GM21786 (cell line): Measurements from ENCODE around the gene ZNF792.
"Not testable (repeated sequence)": the region's sequence is repeated elsewhere in the genome, so short reads cannot be mapped to it uniquely, and the experiment has no call there.

Experiments
- ATAC-seq: cut with Tn5 transposase; IDR thresholded peaks from one replicate; pipeline ENCODE4 v1.9.1; 2021; ENCODE audit not compliant: unreplicated experiment

The ZNF792 gene

DNA sequence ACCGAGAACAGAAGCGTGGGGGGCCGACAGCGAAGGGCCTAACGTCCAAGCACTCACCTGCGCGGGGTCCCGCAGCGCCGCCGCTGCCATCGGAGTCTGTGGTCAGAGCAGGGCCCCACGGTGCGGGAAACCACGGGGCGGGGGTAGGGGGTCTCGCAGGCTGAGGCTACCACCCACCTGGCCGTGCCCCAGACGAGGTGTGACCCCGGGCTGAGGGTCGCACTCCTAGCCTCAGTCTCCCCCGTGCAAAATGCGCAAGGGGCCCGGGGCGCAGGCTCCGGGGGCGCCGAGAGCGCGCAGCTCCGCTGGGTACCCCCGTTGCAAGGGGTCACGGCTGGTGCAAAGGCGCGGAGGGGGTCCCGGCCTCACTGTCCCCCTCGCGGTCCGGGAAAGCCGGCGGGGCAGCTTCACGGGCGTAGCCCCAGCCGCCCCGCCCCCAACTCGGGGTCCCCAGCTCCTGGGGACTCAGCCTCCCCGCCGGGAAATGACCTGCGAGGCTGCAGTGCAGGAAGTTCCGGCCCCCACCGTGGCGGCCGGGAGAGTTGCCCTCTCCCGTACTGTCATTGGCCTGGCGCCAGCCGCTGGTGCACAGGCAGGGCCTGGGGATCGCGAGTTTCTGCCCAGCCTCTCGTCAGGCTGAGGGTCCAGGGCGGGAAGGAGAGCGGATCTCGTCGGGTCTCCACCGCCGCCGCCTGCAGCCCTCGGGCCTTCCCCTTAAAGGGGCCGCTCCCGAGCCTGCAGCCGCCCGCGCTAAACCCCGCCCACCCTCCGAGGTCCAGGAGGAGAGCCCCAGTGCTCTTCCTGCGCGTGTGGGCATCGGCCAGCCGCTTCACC, at the start of gene ZNF792:
ZNF792 (minus strand) TSS at position 657 of the 834 bp plus-strand sequence; CDS start at position 90, 567 bp downstream.
- ATAC-seq = peak; percentile 66

DNA sequence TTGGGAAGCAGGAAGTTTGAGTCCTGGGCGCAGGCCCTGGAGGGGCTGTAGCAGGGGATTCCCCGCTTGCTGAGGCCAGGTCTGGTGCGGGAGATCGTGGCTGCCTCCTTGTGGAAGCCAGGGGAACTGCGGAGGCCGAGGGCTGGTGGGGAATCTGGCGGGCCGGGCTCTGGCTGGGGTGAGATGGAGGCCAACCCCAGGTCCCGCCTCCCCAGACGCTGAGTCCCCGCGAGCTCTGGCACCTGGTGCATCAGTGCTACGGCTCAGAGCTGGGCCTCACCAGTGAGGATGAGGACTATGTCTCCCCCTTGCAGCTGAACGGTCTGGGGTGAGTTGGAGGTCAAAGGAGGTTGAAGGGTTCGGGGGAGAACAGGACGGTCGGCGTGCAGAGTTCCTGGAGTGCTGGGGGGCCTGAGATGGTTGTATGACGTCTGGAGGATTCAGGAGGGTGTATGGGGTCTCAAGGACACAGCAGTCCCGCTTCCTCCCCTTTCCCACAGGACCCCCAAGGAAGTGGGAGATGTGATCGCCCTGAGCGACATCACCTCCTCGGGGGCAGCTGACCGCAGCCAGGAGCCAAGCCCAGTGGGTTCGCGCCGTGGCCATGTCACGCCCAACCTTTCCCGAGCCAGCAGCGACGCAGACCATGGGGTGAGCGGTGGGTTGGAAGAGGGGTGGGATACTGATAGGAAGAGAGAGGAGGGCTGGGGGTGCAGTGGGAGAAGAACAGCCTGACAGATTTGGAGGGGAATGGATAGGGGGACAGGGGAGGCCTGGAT, 49.2 kb upstream of the ZNF792 start:
- no peak for ATAC-seq

DNA sequence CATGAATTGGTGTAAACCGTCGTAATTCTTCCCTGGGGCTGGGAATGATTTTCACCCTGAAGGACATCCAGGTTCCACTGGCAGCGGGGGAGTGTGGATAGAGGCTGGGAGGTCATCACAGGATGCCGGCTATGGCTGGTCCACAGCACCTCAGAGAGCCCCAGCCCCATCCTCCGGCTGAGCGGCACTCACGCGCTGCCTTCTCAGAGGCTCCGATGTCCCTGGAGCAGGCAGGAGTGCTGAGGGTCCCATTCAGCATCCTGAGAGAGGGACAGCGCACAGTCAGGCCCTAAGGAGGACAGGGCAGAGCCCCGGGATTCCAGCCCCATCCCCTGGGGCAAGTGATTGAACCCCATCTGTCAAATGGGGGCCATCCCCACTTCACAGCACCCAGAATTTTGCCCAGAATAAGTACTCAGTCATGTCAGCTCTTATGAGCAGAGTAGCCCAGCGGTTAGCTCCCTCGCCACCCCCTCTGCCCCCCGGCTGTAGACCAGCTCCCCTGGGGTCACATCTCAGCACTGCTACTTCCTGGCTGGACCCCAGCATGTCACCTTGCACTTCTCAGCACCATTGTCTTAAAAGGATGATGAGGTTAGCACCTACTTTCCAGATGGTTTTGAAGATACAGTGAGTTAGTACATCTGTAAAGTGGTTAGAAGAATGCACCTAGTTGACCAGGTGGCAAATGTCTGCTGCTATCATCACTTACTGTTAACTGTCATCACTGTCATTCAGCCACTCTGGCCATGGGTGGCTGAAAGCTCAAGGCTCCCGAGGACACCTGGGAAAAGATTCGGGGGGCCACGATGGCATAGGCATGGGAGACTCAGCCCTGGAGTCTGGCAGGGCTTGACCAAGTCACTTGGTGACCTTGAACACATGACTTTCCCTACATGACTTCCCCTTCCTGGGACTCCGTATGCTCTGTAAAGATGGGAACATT, 48.0 kb upstream of the ZNF792 start:
- ATAC-seq = no peak

DNA sequence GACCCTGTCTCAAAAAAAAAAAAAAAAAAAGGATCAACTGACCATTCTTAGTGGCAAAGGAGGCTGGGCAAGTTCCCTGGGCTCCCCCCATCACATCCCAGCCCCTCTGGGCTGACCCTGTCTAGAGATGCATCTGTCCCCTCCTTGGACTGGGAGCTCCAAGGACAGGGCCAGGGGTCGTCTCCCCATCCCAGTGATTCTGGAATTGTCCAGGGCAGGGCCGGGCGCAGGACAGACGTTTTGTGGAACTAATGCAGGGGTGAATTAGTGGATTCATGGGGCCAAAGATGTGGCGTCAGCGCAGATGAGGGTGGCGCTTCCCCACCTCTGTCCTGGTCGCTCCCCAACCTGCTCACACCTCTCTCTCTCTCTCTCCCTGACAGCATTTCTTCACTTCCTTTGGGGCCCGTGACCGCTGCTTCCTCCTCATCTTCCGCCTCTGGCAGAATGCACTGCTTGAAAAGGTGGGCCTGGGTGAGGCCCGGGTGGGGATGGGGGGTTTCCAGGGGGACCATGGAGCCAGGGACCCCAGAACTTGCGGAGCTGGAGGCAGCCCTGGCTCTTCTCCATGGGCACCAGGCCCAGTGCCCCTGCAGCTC, 47.2 kb upstream of the ZNF792 start:
- no peak for ATAC-seq

DNA sequence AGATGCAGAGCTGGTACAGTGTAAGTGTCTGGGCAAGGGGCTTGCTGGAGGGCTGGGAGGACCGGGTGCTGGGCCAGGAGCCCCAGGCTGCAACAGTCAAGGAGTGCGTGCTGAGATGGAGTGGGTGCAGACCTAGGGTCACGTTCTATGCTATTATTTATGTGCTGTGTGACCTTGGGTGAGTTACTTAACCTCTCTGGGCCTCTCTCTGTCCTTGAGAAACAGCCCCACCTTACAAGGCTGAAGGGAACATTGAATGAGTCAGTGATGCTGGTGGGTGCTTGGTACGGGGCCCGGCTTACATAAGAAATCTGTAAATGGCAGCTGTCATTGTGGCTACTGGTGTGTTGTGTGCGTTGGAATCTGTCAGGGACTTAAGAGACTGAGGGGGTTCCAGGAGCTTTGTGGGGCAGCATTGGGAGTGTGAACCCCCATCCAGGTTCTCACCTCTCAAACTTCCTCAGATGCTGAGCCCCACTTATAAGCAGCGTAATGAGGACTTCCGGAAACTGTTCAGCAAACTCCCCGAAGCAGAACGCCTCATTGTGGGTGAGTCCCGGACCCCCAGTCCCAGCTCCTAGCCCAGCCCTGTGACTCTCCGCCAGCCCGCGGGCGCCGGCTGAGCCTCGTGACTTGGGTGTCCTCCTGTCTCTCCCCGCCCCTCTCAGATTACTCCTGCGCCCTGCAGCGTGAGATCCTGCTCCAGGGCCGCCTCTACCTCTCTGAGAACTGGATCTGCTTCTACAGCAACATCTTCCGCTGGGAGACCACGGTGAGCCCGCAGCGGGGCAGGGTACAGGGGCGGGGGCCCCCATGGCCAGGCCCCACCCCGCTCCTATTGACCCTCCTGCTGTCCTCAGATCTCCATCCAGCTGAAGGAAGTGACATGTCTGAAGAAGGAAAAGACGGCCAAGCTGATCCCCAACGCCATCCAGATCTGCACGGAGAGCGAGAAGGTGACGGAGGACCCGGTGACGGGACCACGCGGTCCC, 45.7 kb upstream of the ZNF792 start:
- no peak for ATAC-seq

DNA sequence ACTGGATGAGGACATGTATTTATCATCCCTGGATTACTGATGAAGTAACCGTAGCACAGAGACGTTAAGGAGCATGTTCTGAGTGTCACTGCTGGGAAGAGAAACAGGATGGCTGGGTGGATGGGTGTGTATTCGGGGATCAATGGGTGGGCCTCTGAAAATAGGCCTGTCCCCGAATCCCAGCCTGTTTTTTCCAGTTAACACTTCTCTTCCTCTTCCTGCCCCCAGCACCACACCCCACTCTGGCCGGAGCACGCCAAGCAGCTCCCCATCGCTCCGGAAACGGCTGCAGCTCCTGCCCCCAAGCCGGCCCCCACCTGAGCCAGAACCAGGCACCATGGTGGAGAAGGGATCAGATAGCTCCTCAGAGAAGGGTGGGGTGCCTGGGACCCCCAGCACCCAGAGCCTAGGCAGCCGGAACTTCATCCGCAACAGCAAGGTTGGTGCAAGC, 44.9 kb upstream of the ZNF792 start:
- ATAC-seq = no peak

DNA sequence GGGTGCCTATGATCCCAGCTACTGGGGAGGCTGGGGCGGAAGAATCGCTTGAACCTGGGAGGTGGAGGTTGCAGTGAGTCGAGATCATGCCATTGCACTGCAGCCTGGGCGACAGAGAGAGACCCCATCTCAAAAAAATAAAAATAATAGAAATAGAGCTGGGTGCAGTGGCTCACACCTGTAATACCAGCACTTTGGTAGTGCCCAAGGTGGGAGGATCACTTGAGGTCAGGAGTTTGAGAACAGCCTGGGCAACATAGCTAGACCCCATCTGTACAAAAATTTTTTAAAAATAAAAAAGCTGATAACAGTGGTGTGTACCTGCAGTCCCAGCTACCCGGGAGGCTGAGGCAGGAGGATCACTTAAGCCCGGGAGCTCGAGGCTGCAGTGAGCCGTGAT, 43.4 kb upstream of the ZNF792 start:
- ATAC-seq = not testable (repeated sequence)

DNA sequence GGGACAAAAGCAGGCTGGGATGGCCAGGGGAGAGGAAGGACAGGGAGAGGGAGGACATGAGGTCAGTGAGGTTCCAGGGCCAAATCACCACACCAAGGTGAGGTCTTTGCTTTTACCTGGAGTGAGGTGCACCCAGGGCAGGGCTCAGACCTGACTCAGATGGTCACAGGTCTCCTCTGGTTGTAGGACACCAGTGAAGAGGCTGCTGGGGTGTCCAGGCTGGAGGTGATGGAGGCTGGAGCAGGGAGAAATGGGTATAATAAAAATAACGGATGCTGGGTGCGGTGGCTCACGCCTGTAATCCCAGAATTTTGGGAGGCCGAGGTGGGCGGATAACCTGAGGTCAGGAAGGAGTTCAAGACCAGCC, 43.0 kb upstream of the ZNF792 start:
- ATAC-seq = no peak

DNA sequence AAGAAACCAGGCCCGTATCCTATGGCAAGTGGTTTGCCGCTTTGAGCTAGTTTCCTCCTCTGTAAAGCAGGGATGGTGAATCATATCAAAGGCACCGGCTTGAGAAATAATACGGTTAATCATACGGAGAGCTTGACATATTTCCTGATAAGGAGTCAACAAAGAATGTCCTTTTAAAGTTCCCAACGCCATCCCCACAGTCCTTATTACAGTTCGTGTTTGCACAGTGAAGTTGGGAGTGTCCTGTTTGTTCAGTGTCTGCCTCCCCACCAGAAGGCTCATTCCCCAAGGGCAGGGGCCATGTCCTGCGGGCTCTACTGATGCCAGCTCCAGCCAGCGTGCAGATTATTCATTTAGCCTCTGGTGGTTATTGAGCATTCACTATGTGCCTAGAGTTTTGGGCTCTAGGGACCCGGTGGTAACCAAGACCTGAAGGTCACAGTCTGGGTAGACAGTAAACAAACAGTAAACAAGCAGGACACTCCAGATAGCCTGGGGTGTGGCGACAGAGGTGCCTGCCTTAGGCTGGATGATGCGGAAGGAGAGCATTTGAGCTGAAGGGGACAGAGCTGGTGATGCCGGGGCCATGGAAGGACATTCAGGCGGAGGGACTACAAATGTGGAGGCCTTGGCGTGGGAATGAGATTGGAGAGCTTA, 42.4 kb upstream of the ZNF792 start:
- no peak for ATAC-seq

DNA sequence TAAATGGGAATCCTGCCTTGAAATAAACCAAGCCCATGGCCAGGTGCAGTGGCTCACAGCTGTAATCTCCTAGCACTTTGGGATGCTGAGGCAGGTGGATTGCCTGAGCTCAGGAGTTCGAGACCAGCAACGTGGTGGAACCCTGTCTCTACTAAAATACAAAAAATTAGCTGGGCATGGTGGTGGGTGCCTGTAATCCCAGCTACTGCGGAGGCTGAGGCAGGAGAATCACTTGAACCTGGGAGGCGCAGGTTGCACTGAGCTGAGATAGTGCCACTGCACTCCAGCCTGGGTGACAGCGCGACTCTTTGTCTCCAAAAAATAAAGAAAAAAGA, 41.9 kb upstream of the ZNF792 start:
- ATAC-seq = not testable (repeated sequence)

DNA sequence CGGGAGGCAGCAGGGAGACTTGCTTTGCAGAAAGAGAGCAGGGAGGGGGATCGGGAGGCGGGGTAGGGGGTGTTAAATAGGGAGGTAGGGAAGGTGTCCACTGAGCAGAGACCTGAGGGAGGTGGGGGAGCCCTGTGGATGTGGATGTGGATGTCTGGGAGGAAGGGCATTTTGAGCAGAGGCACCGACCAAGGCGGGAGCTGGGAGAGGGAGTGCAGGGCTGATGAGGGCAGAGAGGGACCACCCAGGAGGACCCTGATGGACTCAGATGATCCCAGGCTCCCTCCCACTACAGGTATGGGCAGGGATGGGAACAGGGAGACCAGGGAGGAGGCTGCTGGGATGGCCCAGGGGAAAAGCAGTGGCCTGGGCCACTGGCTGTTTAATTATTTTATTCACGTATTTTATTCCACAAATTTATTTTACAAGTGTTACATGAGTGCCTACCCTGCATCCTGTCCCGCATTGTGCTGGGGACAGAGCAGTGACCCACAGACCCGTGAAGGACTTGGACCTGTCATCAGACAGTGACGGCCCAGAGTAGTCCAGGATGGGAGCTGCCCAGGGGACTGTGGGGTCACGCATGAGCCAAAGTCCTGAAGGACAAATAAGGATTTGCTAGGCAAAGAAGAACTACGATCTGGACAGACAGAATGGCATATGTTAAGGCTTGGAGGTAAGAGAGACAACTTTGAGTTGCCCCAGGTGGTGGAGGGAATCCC, 41.4 kb upstream of the ZNF792 start:
- no peak for ATAC-seq

DNA sequence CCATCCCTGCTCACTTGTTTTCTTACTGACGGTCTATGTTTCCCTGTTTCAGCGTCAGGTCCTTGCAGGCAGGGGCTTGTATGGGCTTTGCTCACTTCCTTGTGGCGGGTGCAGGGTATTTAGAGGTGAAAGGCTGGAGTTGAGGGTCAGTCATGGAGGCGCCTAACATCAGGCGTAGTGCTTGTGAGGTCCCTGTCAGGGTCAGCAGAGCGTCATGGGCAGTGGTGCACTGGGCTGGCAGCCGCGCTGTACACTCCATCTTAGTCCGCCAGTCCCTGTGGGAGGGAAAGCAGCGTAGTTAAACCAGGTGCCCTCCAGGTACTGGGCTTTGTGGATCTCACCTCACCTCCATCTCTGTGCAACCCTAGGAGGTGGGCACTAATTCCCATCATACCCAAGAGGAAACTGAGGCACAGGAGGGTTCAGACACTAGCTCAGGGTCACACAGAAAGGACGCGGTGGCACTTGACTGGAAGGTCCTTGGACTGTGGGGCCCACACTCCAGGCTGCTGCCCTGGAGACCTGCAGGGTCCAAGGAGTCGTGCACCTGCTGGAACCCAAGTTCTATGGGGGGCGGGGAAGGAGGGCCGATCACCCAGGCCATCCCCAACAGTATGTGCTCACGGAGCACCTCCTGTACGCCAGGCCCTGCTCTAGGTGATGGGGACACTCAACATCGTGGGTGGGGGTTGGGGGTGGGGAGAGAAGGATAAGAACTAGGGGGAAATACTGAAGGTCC, 40.7 kb upstream of the ZNF792 start:
- ATAC-seq = no peak

DNA sequence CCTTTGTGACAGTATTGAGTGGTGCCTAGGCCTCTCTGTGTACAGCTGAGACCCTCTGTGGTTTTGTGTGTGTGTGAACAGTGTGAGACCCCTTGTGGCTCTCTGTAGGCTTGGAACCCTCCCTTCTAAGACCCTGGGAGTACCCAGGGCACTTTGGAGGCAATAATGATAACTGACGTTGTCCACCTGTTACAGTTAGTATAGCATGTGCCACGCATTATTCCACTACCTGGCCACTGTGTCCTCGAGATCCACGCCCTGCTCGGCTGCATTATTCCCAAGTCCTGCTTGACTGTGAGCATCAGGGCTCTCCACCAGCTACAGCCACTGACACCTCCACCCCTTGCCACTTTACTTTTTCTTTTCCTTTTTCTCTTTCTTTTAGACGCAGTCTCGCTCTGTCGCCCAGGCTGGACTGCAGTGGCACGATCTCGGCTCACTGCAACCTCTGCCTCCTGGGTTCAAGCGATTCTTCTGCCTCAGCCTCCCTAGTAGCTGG, 38.1 kb upstream of the ZNF792 start:
- no peak for ATAC-seq

DNA sequence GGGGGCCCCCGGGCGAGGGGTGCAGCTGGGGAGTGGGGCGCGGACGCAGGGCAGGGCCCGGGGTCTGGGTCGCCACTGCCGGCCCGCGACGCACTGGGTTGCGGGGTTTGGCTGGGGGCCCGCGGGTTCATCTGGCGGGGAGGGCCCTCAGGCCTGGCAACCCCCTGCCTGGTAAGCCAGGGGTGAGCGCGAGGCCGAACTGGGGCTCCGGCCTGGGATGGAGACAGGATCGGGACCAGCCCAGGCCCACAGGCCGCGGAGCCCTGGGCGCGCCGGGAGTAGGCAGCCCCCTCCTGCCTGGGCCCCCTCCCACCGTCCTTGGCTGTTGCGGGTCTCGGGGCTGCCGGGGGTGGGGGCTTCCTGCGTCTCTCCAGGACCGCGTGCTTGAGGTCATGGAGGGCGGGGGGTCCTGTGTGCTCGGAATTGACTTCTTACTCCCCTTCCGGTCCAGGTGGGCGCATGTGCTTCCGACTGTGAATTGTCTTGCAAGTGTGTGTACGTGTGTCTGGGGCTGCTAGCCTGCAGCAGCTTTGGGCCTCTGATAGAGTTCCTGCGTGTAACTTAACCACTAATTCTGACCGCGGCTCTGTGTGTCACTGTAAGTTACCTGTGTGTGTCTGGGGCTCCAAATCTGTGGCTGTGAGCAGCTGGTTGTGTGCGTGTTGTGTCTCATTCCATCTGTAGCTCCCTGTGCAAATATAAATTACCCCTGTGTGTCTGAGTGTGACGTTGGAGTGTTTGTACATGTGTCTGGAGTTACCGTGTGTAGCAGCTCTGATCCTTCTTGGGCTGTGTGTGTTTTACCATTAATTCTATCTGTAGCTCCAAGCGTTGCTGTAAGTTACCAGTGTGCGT, 36.8 kb upstream of the ZNF792 start:
- no peak for ATAC-seq

DNA sequence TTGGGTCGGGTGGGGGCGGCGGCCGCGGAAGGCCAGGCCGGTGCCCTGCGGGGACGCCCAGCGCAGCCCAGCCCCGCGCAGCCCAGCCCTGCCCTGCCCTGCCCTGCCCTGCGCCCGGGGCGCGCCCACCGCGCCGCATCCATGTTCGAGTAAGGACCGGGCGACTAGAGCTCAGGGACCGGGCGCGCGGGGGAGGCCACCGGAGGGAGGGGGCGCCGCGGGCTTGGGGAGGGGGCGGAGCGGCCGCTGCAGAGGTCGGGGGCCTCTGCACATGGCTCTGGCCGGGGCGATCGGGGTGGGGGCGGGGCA, 36.3 kb upstream of the ZNF792 start:
- no peak for ATAC-seq

DNA sequence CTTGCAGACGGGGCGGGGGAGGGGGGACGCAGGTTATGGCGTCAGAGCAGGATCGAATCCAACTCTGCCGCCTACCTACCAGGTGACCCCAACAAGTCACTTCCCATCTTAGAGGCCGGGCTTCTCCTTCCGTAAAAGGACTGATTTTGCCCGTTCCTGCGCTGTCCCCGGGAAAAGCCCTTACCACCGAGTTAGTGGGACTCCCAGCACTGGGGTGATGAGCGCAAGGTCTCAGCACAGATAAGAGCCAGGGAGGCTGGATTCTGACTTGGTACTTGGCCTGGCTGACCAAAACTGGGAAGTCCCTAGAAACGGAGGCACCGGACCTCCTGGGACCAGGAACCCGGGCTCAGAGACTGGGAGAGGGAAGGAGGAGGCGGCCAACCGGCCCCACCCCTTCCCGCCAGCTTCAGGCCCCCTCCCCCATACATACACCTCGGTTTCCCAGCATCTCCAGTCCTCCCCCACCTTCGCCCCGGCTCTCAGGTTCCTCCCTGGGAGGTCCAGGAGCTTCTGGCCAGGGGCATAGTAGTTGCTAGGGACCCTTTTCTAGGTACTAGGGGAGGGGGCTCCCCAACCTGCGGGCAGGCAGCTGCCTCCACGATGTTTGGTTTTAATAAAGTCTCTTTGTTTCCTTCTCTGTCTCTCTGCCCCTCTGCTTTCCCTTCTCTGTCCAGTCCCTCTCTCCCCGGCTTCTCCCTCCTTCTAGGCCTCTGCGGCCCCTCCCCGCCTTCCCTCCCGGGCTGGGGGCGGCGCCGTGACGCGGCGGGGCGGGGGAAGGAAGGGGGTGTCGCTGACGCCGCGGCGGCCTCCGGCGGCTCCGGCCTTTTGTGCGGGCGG, 35.7 kb upstream of the ZNF792 start, which contains the start of gene GRAMD1A:
GRAMD1A (plus strand) TSS at position 826 of the 840 bp plus-strand sequence. CDS start 156 bp downstream, outside the sequence.
- peak; percentile 45 for ATAC-seq
